Prostate gland (tissue), 2 donors: ENCODE results near the gene LIMS2. TPM values are rescaled to one million over a fixed set of nuclear protein-coding genes. Genes with fewer than 3 reads are reported as not detected.

Source experiments
- DNase-seq: peaks from one replicate; pipeline ENCODE4 v3.0.0-alpha.2; 2019; ENCODE audit warnings: low spot score
- H3K27ac ChIP-seq, 2 donors: fragments of 200-600 bp; sonication (generic); 2 replicates each; pipeline ENCODE4 v1.5.1; 2017 to 2019
- H3K27me3 ChIP-seq: fragments of 200-600 bp; sonication (generic); replicated peaks from 2 replicates; pipeline ENCODE4 v1.5.1; 2019; ENCODE audit not compliant: insufficient read depth
- H3K36me3 ChIP-seq, 2 donors: fragments of 200-600 bp; sonication (generic); 1 replicate in 1 of 2; 2 replicates in 1 of 2; pipeline versions ENCODE4 v1.5.1 to v1.8.1; 2017 to 2019
- H3K4me1 ChIP-seq: fragments of 200-600 bp; sonication (generic); replicated peaks from 2 replicates; pipeline ENCODE4 v1.5.1; 2019
- H3K4me3 ChIP-seq, 2 donors: fragments of 200-600 bp; sonication (generic); 2 replicates each; pipeline ENCODE4 v1.5.1; 2017 to 2019
- H3K9me3 ChIP-seq: fragments of 200-600 bp; sonication (generic); 2 replicates; pipeline ENCODE4 v1.5.1; 2017
- CTCF ChIP-seq, 4 experiments: fragments of 200-600 bp in 2 of 4; fragments of 450-650 bp in 2 of 4; sonication (generic) in 2 of 4; IDR thresholded peaks; 1 replicate in 3 of 4; 2 replicates in 1 of 4; pipeline ENCODE4 v1.5.1; 2016 to 2019; ENCODE audit warnings: antibody characterized with exemption in 4 of 4, mild to moderate bottlenecking in 2 of 4, moderate library complexity in 2 of 4
- POLR2A ChIP-seq: fragments of 450-650 bp; IDR thresholded peaks from one replicate; pipeline ENCODE4 v1.6.1; 2016; ENCODE audit warnings: antibody characterized with exemption, mild to moderate bottlenecking
- POLR2AphosphoS5 ChIP-seq: sonication (generic); formaldehyde crosslinking; IDR thresholded peaks from one replicate; pipeline ENCODE4 v1.6.1; 2017; ENCODE audit warnings: antibody characterized with exemption
- WGBS: methylation state at CpG from one replicate; pipeline ENCODE4 v1.1.5; 2018; 5-methylcytosine and 5-hydroxymethylcytosine counted together
- intact Hi-C: fragments of 100-400 bp; cut with DNase I; formaldehyde crosslinking; loops from one replicate; pipeline ENCODE4 v1.14.2; 2022
- total RNA-seq, 2 donors: library from RNA; depleted of rRNA; stranded (reverse); fragments of >200 nt; gene quantifications; one replicate each; pipeline ENCODE4 v1.1.0, GENCODE V29; 2016

The LIMS2 gene
- total RNA-seq, 2 donors from 2014 or later: 31.9 to 63.2 TPM

GRCh38 chr2:127680706-127681287 lies 5.5 kb upstream of the LIMS2 start:
- no peak for TF ChIP-seq POLR2AphosphoS5
- TF ChIP-seq CTCF (IDR thresholded peaks at IDR 0.05): no peak
- TF ChIP-seq POLR2A: no peak
- intact Hi-C loops: no loop called here
- Histone ChIP-seq H3K4me1 (no peaks in the 10 kb centered on the region), H3K27ac (no peak overlapping the region), H3K27me3 (no peaks in the 10 kb centered on the region), H3K36me3 (no peaks in the 10 kb centered on the region), H3K4me3 (no peak overlapping the region), H3K9me3 (no peaks in the 10 kb centered on the region)
- no peak for DNase-seq
- WGBS: 93% methylated on average over 19 of the region's 19 CpGs

- Histone ChIP-seq H3K9me3 (no peaks in the 10 kb centered on the region), H3K27ac (no peak overlapping the region), H3K36me3 (no peaks in the 10 kb centered on the region), H3K27me3 (no peaks in the 10 kb centered on the region), H3K4me3 (no peak overlapping the region), H3K4me1 (no peaks in the 10 kb centered on the region)
- intact Hi-C loops: loop anchor here (10.0 kb wide), 2 partner anchors 155 to 275 kb away; partner anchors contain the start of gene IWS1
- WGBS: 63% methylated on average over 15 of the region's 15 CpGs
- DNase-seq: no peak
- TF ChIP-seq POLR2A: no peak
- no peak for TF ChIP-seq CTCF (IDR thresholded peaks at IDR 0.05)
- no peak for TF ChIP-seq POLR2AphosphoS5
Measured at GRCh38 chr2:127679680-127680361, 4.5 kb upstream of the LIMS2 start.

GRCh38 chr2:127678991-127679390 lies 3.7 kb upstream of the LIMS2 start:
- WGBS: 94% methylated on average over 6 of the region's 6 CpGs
- Histone ChIP-seq H3K4me3 (no peak overlapping the region), H3K36me3 (no peaks in the 10 kb centered on the region), H3K27ac (no peak overlapping the region), H3K4me1 (no peaks in the 10 kb centered on the region), H3K27me3 (no peaks in the 10 kb centered on the region), H3K9me3 (no peaks in the 10 kb centered on the region)
- no peak for DNase-seq
- intact Hi-C loops: loop anchor here (10.0 kb wide), 2 partner anchors 154 to 274 kb away; partner anchors contain the start of gene IWS1
- no peak for TF ChIP-seq CTCF (IDR thresholded peaks at IDR 0.05)
- no peak for TF ChIP-seq POLR2AphosphoS5
- TF ChIP-seq POLR2A: no peak

- H3K27me3 ChIP-seq: no peaks in the 10 kb centered on the region
- no peaks in the 10 kb centered on the region for H3K9me3 ChIP-seq
- 87% methylated on average over 10 of the region's 10 CpGs for WGBS
- intact Hi-C loops: loop anchor here (10.0 kb wide), 2 partner anchors 154 to 274 kb away; partner anchors contain the start of gene IWS1
- TF ChIP-seq POLR2A: no peak
- no peak for TF ChIP-seq POLR2AphosphoS5
- no peak for TF ChIP-seq CTCF (IDR thresholded peaks at IDR 0.05)
- H3K36me3 ChIP-seq: no peaks in the 10 kb centered on the region
- no peak overlapping the region for H3K27ac ChIP-seq
- no peak for DNase-seq
- no peaks in the 10 kb centered on the region for H3K4me1 ChIP-seq
- no peak overlapping the region for H3K4me3 ChIP-seq
Measured at GRCh38 chr2:127678531-127678930, 3.2 kb upstream of the LIMS2 start.
